SH-SY5Y (cell line): ENCODE results near the gene IDE.

Source experiments
- GATA2 ChIP-seq: IDR thresholded peaks from 2 replicates; pipeline ENCODE4 v1.6.1; 2011; ENCODE audit warnings: mild to moderate bottlenecking, low read depth, low read length
- GATA3 ChIP-seq: IDR thresholded peaks from 2 replicates; pipeline ENCODE4 v1.6.1; 2011; ENCODE audit warnings: low read depth, mild to moderate bottlenecking, low read length, moderate library complexity

DNA sequence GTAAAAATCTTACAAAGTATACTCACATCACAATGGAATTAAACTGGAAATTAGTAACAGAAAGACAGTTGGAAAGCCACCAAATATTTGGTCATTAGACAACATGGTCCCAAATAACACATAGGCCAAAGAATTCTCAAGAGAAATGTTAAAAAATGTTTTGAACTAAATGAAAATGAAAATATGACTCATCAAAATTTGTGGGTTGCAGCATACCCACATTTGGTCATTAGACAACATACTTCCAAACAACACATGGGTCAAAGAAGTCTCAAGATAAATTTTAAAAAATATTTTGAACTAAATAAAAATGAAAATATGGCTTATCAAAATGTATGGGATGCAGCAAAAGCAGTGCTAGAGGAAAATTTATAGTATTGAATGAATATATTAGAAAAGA lies 152.3 kb downstream of the IDE start:
- TF ChIP-seq GATA2, result no peak
- TF ChIP-seq GATA3, result no peak
